ENCODE measurements around the gene HHIPL1. TPM values are rescaled to one million over a fixed set of nuclear protein-coding genes. Genes with fewer than 3 reads are reported as not detected.

Gene HHIPL1
- total RNA-seq, 4 donors from 2014 or later, result 0.13 to 4.7 (median 0.56) TPM

- Histone ChIP-seq H3K36me3 (no peaks in the 10 kb centered on the region), H3K27me3 (peaks cover 6% of the 10 kb centered on the region), H3K9me3 (no peaks in the 10 kb centered on the region), H3K4me3 (no peak overlapping the region), H3K27ac (no peak overlapping the region), H3K4me1 (no peaks in the 10 kb centered on the region)
- 90% methylated on average over 7 of the region's 12 CpGs for WGBS
- DNase-seq (ENCODE audit: low spot score in 2 of 2), result peak in 1 of 2 donors; percentile 60
- TF ChIP-seq EP300 (IDR thresholded peaks at IDR 0.05) (no peak), POLR2A (IDR thresholded peaks at IDR 0.05) (no peak), POLR2AphosphoS5 (IDR thresholded peaks at IDR 0.05) (no peak), CTCF (IDR thresholded peaks at IDR 0.05) (no peak)
Measured at GRCh38 chr14:99721792-99722516, 77.0 kb downstream of the HHIPL1 start.

- H3K27me3 ChIP-seq, result peaks cover 13% of the 10 kb centered on the region
- WGBS, result 90% methylated on average over 9 of the region's 9 CpGs
- peak in 1 of 2 donors; percentile 45 for DNase-seq (ENCODE audit: low spot score in 2 of 2)
Measured at GRCh38 chr14:99722741-99723140, 77.8 kb downstream of the HHIPL1 start.

GRCh38 chr14:99724196-99724891 lies 79.4 kb downstream of the HHIPL1 start:
- no peak for TF ChIP-seq POLR2A (IDR thresholded peaks at IDR 0.05)
- TF ChIP-seq POLR2AphosphoS5 (IDR thresholded peaks at IDR 0.05), result no peak
- no peak for TF ChIP-seq EP300 (IDR thresholded peaks at IDR 0.05)
- TF ChIP-seq CTCF (IDR thresholded peaks at IDR 0.05), result no peak
- 88% methylated on average over 5 of the region's 5 CpGs for WGBS
- H3K27me3 ChIP-seq, result peaks cover 24% of the 10 kb centered on the region
- no peak overlapping the region for H3K27ac ChIP-seq
- peak in 1 of 2 donors; percentile 65 for DNase-seq (ENCODE audit: low spot score in 2 of 2)
- H3K9me3 ChIP-seq, result no peaks in the 10 kb centered on the region
- H3K4me1 ChIP-seq, result no peaks in the 10 kb centered on the region
- no peak overlapping the region for H3K4me3 ChIP-seq
- H3K36me3 ChIP-seq, result no peaks in the 10 kb centered on the region

More at GRCh38 chr14:99722741-99723140, 77.8 kb downstream of the HHIPL1 start:
- no peak for TF ChIP-seq POLR2AphosphoS5 (IDR thresholded peaks at IDR 0.05)
- no peak for TF ChIP-seq POLR2A (IDR thresholded peaks at IDR 0.05)
- no peak for TF ChIP-seq CTCF (IDR thresholded peaks at IDR 0.05)
- TF ChIP-seq EP300 (IDR thresholded peaks at IDR 0.05), result no peak
- H3K4me1 ChIP-seq, result no peaks in the 10 kb centered on the region
- no peaks in the 10 kb centered on the region for H3K36me3 ChIP-seq
- no peak overlapping the region for H3K27ac ChIP-seq
- H3K9me3 ChIP-seq, result no peaks in the 10 kb centered on the region
- no peak overlapping the region for H3K4me3 ChIP-seq

GRCh38 chr14:99724939-99725773 lies 80.2 kb downstream of the HHIPL1 start:
- DNase-seq (ENCODE audit: low spot score in 2 of 2), result peak; percentile 42 to 60
- Histone ChIP-seq H3K4me3 (no peak overlapping the region), H3K4me1 (peaks cover 4% of the 10 kb centered on the region), H3K27ac (no peak overlapping the region), H3K27me3 (peaks cover 28% of the 10 kb centered on the region), H3K36me3 (no peaks in the 10 kb centered on the region), H3K9me3 (no peaks in the 10 kb centered on the region)
- 94% methylated on average over 15 of the region's 15 CpGs for WGBS
- TF ChIP-seq EP300 (IDR thresholded peaks at IDR 0.05) (no peak), POLR2AphosphoS5 (IDR thresholded peaks at IDR 0.05) (no peak), CTCF (IDR thresholded peaks at IDR 0.05) (no peak), POLR2A (IDR thresholded peaks at IDR 0.05) (no peak)

Measured in suprapubic skin (tissue), 4 donors.